ENCODE results near the gene ANK3.

DNA sequence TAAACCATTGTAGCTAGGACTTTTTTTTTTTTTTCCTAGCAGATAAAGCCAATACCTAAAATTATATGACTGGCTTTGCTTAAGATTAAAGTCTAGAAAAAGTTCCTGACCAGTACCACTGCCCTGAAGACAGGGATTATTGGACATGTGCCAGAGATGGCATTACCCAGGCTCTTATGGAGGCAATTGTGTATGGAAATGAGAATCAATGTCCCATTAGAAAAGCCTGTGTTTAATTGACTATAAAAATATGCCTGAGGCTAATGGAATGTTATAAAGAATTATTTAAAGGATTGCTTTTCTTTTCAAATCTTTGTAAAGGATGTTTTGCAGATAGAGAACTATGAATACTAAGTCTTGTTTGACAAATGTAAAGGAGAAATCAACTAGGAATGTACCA is 196.7 kb downstream of the ANK3 start:
- TF ChIP-seq, protein P1, sequence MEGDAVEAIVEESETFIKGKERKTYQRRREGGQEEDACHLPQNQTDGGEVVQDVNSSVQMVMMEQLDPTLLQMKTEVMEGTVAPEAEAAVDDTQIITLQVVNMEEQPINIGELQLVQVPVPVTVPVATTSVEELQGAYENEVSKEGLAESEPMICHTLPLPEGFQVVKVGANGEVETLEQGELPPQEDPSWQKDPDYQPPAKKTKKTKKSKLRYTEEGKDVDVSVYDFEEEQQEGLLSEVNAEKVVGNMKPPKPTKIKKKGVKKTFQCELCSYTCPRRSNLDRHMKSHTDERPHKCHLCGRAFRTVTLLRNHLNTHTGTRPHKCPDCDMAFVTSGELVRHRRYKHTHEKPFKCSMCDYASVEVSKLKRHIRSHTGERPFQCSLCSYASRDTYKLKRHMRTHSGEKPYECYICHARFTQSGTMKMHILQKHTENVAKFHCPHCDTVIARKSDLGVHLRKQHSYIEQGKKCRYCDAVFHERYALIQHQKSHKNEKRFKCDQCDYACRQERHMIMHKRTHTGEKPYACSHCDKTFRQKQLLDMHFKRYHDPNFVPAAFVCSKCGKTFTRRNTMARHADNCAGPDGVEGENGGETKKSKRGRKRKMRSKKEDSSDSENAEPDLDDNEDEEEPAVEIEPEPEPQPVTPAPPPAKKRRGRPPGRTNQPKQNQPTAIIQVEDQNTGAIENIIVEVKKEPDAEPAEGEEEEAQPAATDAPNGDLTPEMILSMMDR (IDR thresholded peaks at IDR 0.05), result no peak
- TF ChIP-seq POLR2A (IDR thresholded peaks at IDR 0.05) (no peak), POLR2AphosphoS5 (IDR thresholded peaks at IDR 0.05) (no peak)
